ENCODE results near the gene CEP104. TPM values are rescaled to one million over a fixed set of nuclear protein-coding genes. Genes with fewer than 3 reads are reported as not detected.

The CEP104 gene
- total RNA-seq, 2 experiments from 2014 or later, result 33.6 to 35.5 TPM

DNA sequence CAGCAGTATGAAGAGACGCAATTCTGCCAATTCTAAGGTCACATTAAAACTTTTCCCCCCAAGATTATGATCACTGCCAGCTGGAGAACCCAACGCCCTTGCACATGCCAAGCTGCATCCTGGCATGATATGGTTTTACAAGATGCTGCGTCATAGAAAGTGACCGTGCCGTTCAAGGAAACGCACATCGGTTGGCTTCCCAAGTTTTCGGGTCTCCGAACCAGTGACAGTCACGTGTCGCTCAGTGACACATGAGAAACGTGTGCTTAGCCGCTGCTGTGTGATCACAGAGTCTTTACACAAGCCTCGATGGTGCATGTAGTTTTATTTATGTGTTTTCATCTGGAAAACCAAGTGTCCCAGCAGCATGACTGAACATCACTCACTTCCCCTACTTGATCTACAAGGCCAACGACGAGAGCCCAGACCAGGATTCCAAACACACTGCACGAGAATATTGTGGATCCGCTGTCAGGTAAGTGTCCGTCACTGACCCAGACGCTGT, 77.0 kb downstream of the CEP104 start:
- intact Hi-C loops (cut with DNase I, micrococcal nuclease), result loop anchor here in 1 of 2 experiments (10.0 kb wide), 1 partner anchor 1135 kb away; no protein-coding TSS in a partner anchor
- DNase-seq, result no peak
- no peak overlapping the region for H3K4me3 Mint-ChIP-seq
- no peaks in the 10 kb centered on the region for H3K27me3 Mint-ChIP-seq
- no peak for ATAC-seq
- H3K4me1 Mint-ChIP-seq, result peaks cover 3% of the 10 kb centered on the region
- ChIA-PET CTCF (no interaction called here), POLR2A (no interaction called here)
- peaks cover 35% of the 10 kb centered on the region for H3K36me3 Mint-ChIP-seq (ENCODE audit: low read depth)
- no peaks in the 10 kb centered on the region for H3K9me3 Mint-ChIP-seq (ENCODE audit: low read depth)
- H3K27ac Mint-ChIP-seq, result peak overlapping the region; percentile 32

DNA sequence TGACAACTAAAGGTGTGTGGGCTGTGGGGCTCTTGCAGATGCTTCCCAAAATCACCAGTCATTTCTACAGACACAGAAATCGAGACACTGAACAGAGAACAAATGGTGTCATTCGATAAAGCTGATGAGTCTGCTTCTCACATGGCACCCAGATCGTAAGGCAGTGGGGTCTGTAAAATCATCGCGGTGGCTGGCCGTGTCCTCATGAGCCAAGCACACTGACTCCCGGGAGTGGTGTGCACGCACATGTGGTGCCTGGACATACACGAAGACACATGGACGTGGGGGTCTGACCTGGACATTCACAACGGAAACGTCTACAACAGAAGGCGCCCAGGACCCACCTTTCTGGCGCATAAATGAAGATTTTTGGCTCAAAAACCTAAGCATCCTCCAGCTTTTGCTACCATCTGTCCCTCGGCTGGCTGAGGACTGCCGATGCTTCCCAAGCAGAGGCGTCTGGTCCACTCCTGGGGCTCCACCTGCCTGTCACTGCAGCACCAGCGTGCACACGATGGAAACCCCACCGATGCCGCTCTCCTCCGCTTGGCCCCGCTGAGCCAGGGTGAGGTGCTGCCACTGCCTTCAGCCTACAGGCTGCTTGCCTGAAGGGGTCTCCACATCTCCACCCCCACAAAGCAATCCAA, 77.6 kb downstream of the CEP104 start:
- ChIA-PET POLR2A (no interaction called here), CTCF (interaction anchor here (2.3 kb wide), 1 partner anchor 14 kb away, joined by 6 read pairs; no protein-coding TSS in a partner anchor)
- DNase-seq, result no peak
- ATAC-seq, result no peak
- intact Hi-C loops (cut with DNase I, micrococcal nuclease), result loop anchor here in 1 of 2 experiments (10.0 kb wide), 1 partner anchor 1135 kb away; no protein-coding TSS in a partner anchor
- H3K27me3 Mint-ChIP-seq, result no peaks in the 10 kb centered on the region
- H3K9me3 Mint-ChIP-seq (ENCODE audit: low read depth), result no peaks in the 10 kb centered on the region
- no peak overlapping the region for H3K27ac Mint-ChIP-seq
- peaks cover 32% of the 10 kb centered on the region for H3K36me3 Mint-ChIP-seq (ENCODE audit: low read depth)
- peaks cover 3% of the 10 kb centered on the region for H3K4me1 Mint-ChIP-seq
- H3K4me3 Mint-ChIP-seq, result no peak overlapping the region

DNA sequence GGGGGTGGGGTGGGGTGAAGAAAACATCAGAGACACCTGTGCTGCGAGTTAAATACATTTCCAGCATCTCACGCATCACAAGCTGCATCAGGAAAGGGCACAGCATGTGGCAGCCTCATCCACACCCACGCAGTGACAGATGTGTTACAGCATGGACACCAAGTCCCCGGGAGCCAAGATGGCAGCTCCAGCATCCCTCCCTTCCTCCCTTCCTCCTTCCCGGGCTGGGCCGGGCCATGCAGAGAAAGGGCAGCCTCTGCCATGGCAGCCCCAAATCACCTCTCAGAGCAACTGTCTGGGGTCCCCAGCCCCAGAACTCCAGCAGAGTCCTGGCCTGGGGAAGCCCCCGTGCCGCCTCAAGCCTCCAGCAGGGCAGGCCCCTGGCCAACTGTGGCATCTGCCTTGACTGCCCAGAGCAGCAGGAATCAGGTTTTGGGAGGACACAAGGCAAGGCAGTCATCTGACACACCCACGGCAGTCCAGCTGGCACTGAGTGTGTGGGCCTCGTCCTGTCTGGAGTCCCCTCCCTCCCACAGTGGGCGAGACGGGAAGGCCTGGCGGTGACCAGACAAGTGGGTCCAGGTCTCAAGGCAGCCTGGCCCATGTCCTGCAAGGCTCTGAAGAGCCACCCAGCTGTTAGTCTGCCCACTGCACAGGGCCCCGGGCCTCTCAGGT, 78.3 kb downstream of the CEP104 start:
- CTCF ChIA-PET, result interaction anchor here (1.1 to 2.3 kb wide), 3 partner anchors 7 to 17 kb away, joined by 3 to 6 read pairs (median 3); partner anchors contain the start of gene LRRC47
- H3K4me1 Mint-ChIP-seq, result peaks cover 3% of the 10 kb centered on the region
- intact Hi-C loops (cut with DNase I, micrococcal nuclease), result loop anchor here in 1 of 2 experiments (10.0 kb wide), 1 partner anchor 1134 kb away; no protein-coding TSS in a partner anchor

DNA sequence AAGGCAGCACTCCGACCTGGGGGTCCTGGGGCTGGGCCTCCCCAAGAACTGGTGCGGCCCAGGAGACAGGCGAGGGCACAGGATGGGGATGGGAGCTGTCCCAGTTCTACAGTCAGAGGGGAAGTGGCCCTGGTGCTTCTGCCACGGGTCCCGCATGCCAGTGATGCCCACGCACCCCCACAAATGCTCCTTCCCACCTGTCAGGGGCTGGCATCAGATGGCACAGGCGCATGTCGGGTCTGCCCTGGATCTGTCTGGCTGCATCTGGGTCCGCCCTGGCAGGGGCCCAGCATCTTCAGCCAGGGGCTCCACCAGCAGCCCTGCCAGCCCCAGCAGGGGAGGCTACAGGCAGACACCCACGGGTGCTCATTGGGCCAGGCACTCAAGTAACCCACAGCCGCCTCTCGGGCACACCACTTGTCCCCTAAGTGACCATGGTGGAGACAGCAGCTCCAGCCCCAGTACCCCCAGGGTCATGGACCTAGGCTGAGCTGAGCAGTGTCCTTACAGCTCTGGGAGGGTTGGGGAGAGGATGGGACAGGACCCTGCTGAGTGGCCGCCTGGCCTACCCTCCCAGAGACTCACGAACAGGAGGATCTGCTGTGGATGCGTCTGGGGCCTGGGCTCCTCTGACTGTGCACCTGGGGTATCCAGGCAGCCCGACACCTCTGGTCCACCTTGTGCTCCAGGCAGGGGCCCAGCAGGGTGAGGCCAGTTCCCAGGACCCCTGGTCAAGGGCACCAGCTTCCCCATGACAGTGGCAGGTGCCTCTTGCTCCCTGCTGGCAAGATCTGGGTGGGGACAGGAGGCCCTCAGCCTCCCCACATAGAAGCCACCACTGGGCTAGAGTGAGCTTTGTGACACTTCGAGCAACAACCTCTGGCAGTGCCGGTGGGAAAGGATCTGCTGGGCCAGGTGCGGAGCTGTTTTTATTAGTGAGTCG, 79.1 kb downstream of the CEP104 start:
- ChIA-PET CTCF (interaction anchor here (1.1 to 2.3 kb wide), 3 partner anchors 8 to 18 kb away, joined by 3 to 6 read pairs (median 3); partner anchors contain the start of gene LRRC47), POLR2A (no interaction called here)
- ATAC-seq, result no peak
- Mint-ChIP-seq H3K36me3 (ENCODE audit: low read depth) (peaks cover 24% of the 10 kb centered on the region), H3K4me3 (no peak overlapping the region), H3K4me1 (peaks cover 3% of the 10 kb centered on the region), H3K9me3 (ENCODE audit: low read depth) (no peaks in the 10 kb centered on the region), H3K27me3 (no peaks in the 10 kb centered on the region), H3K27ac (no peak overlapping the region)
- DNase-seq, result no peak
- intact Hi-C loops (cut with DNase I, micrococcal nuclease), result loop anchor here in 1 of 2 experiments (10.0 kb wide), 1 partner anchor 1133 kb away; no protein-coding TSS in a partner anchor

More for the DNA sequence above, 78.3 kb downstream of the CEP104 start:
- Mint-ChIP-seq H3K9me3 (ENCODE audit: low read depth) (no peaks in the 10 kb centered on the region), H3K36me3 (ENCODE audit: low read depth) (peaks cover 26% of the 10 kb centered on the region), H3K27ac (no peak overlapping the region), H3K4me3 (no peak overlapping the region), H3K27me3 (no peaks in the 10 kb centered on the region)
- POLR2A ChIA-PET, result no interaction called here
- DNase-seq (no peak), ATAC-seq (no peak)

DNA sequence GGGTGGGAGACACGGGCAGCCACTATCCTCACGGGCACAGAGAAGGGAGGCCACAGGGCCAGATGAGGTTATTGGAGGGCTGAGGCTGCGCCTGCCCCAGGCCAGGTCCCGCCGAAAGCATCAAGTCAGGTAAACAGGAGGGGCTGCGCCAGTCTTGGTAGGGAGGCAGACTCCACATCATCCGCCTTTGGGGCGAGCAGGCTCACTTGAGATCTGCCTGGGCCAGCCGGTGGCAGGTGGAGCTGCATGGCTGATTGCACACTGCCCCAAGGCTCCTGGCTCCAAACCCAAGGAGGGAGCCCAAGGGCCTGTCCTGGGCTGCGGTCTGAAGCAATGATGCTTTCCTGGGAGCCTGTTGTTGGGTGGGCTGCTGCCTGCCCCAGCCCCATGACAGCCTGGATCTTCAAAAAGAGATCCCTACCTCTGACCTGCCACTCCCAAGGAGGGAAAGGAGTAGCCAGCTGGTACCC, 79.9 kb downstream of the CEP104 start:
- Mint-ChIP-seq H3K27ac (no peak overlapping the region), H3K36me3 (ENCODE audit: low read depth) (peaks cover 19% of the 10 kb centered on the region), H3K4me1 (peaks cover 3% of the 10 kb centered on the region), H3K4me3 (no peak overlapping the region), H3K27me3 (no peaks in the 10 kb centered on the region), H3K9me3 (ENCODE audit: low read depth) (no peaks in the 10 kb centered on the region)
- ATAC-seq (no peak), DNase-seq (no peak)
- CTCF ChIA-PET, result interaction anchor here (1.1 to 2.3 kb wide), 3 partner anchors 9 to 19 kb away, joined by 3 to 6 read pairs (median 3); partner anchors contain the start of gene LRRC47
- POLR2A ChIA-PET, result no interaction called here
- intact Hi-C loops (cut with DNase I, micrococcal nuclease), result loop anchor here in 1 of 2 experiments (10.0 kb wide), 1 partner anchor 1132 kb away; no protein-coding TSS in a partner anchor

DNA sequence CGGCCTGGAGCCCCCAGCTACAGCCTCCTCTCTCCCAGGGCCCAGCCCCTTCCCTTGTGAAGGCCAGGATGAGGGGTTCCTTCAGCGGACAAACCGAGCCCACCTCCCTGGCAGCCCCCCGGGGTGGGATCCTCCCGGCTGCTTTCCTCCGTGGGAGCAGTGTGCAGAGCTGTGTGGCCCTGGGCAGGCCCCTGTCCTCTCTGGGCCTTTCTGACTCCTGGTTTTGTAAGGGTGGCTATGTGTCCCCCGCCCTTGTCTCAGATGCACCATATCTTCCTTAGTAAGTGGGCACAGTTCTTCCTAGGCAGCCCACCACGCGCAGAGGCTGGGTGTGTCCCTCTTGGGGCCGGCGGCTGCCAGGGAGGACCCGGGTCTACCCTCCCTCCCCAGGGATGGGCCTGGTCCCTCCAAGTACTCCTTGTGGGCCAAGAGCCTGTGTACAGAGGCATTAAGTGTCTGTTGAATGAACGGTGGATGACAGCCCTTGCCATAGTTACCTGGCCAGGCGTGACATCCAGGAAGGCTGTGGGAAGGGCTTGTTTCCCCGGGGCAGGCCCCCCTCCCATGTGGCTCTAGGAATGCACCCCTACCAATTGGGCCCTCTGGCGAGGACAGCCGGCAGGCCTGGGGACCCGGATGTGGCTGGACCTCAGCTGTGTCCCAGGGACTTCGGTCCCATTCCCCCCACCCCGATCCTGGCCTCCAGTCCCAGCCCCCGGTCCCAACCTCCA, 80.6 kb downstream of the CEP104 start:
- no peaks in the 10 kb centered on the region for H3K27me3 Mint-ChIP-seq
- DNase-seq (no peak), ATAC-seq (no peak)
- intact Hi-C loops (cut with DNase I, micrococcal nuclease), result loop anchor here in 1 of 2 experiments (1.0 to 10.0 kb wide), 3 partner anchors 20 to 1132 kb away; partner anchors contain the start of gene LRRC47
- H3K36me3 Mint-ChIP-seq (ENCODE audit: low read depth), result peaks cover 12% of the 10 kb centered on the region
- ChIA-PET CTCF (interaction anchor here (0.6 to 1.5 kb wide), 3 partner anchors 19 to 25 kb away, joined by 3 to 5 read pairs (median 4); partner anchors contain the start of gene LRRC47), POLR2A (no interaction called here)
- H3K27ac Mint-ChIP-seq, result no peak overlapping the region
- no peaks in the 10 kb centered on the region for H3K9me3 Mint-ChIP-seq (ENCODE audit: low read depth)
- H3K4me1 Mint-ChIP-seq, result peaks cover 7% of the 10 kb centered on the region
- no peak overlapping the region for H3K4me3 Mint-ChIP-seq

DNA sequence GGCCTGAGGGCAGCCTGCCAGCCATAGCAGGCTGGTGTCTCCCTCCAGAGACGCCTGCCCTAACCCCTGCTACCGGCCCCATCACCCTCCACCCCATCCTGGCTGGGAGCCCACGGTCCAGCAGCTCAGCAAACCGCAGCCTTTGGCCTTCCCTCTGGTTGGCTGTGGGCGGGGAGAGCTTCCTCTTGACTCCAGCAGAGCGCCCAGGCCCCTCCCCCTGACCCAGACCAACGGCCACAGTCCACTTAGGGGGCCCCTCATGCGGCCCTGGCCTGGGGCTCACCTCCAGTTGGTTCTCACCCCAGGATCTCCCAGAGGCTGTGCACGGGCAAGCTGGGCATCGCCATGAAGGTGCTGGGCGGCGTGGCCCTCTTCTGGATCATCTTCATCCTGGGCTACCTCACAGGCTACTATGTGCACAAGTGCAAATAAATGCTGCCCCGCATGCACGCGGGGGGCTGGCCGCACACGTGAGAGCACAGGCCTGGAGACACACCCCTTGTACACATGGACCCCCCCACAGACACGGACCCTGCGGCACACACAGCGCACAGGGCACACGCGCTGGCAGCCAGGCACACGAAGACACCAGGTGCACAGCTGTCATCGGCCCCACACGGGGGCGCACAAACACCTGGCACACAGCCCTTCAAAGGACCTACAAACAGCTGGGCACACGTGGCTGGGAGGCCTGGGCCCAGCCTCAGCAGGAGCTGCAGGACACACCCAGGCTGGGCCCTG, 81.4 kb downstream of the CEP104 start:
- Mint-ChIP-seq H3K27ac (no peak overlapping the region), H3K27me3 (no peaks in the 10 kb centered on the region), H3K4me1 (peaks cover 8% of the 10 kb centered on the region), H3K9me3 (ENCODE audit: low read depth) (no peaks in the 10 kb centered on the region), H3K36me3 (ENCODE audit: low read depth) (peaks cover 9% of the 10 kb centered on the region), H3K4me3 (no peak overlapping the region)
- CTCF ChIA-PET, result interaction anchor here (0.6 to 1.5 kb wide), 4 partner anchors 18 to 26 kb away, joined by 3 to 5 read pairs (median 4); partner anchors contain the start of gene LRRC47
- ATAC-seq (peak; percentile 46), DNase-seq (peak; percentile 76)
- intact Hi-C loops (cut with DNase I, micrococcal nuclease), result loop anchor here in 1 of 2 experiments (1.0 to 10.0 kb wide), 3 partner anchors 21 to 1131 kb away; partner anchors contain the start of gene LRRC47
- POLR2A ChIA-PET, result no interaction called here

DNA sequence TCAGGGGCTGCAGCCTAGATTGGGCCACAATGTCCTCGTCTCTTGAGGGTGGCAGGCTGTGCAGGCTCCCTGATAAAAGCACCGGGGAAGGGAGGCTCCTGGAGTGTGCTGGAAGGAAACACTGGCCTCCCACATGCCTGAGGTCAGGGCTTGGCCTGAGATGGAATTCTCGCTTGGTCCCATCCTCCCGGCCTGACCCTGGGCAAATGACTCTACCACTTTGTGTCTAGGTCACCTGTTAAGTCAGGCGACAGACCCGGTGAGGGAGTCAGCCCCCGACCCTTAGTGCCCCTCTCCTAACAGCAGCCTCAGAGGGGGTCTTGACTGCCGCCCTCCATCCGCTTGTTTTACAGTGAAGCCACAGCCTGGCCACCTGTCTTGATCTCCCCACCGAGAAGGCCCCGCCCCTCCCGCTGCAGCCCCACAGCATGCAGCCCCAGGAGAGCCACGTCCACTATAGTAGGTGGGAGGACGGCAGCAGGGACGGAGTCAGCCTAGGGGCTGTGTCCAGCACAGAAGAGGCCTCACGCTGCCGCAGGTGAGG, 82.0 kb downstream of the CEP104 start:
- peaks cover 10% of the 10 kb centered on the region for H3K4me1 Mint-ChIP-seq
- ChIA-PET POLR2A (no interaction called here), CTCF (interaction anchor here (1.5 kb wide), 2 partner anchors 21 to 26 kb away, joined by 4 to 5 read pairs; partner anchors contain the start of gene LRRC47)
- ATAC-seq (no peak), DNase-seq (no peak)
- H3K9me3 Mint-ChIP-seq (ENCODE audit: low read depth), result no peaks in the 10 kb centered on the region
- H3K27ac Mint-ChIP-seq, result no peak overlapping the region
- intact Hi-C loops (cut with DNase I, micrococcal nuclease), result loop anchor here in 1 of 2 experiments (5.0 to 10.0 kb wide), 2 partner anchors 1130 to 1188 kb away; partner anchors contain the start of gene PRXL2B
- H3K4me3 Mint-ChIP-seq, result no peak overlapping the region
- H3K27me3 Mint-ChIP-seq, result no peaks in the 10 kb centered on the region
- peaks cover 4% of the 10 kb centered on the region for H3K36me3 Mint-ChIP-seq (ENCODE audit: low read depth)

DNA sequence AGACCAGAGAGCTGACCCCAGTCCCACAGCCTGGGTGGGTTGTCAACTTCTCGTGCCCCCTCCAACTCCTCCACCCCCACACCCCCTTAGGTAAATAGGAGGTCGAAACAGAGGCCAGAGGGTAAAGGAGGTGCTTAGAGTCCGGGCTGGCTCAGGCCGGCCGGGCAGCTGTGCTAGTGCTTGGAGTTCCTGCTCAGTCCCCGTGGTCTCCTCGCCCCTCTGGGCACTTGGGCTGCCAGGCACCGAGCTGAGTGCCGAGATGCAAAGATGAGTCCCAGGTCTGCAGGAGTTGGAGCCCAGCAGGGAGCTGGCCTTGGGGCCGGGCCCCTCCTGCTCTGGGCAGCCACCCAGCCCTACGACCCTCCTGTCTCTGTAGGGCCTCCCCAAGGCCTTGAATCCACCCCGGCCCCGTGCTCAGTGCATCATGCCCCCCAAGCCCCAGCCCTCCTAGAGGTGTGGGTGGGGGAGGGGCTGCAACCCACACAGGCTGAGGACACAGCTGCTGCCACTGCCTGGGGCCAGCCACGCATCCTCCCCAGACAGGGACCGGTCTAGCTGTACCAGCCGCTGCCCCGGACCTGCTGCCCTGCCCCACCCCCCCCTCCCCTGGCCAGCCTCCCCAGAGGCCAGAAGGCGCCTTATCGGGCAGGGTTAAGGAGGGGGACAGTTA, 82.6 kb downstream of the CEP104 start:
- CTCF ChIA-PET, result interaction anchor here (1.1 kb wide), 1 partner anchor 47 kb away, joined by 3 read pairs; no protein-coding TSS in a partner anchor

More for the DNA sequence above, 82.6 kb downstream of the CEP104 start:
- intact Hi-C loops (cut with DNase I, micrococcal nuclease), result loop anchor here in 1 of 2 experiments (5.0 to 10.0 kb wide), 2 partner anchors 1130 to 1187 kb away; partner anchors contain the start of gene PRXL2B
- DNase-seq (no peak), ATAC-seq (no peak)
- Mint-ChIP-seq H3K9me3 (ENCODE audit: low read depth) (no peaks in the 10 kb centered on the region), H3K4me3 (no peak overlapping the region), H3K4me1 (peaks cover 10% of the 10 kb centered on the region), H3K27me3 (no peaks in the 10 kb centered on the region), H3K36me3 (ENCODE audit: low read depth) (no peaks in the 10 kb centered on the region), H3K27ac (no peak overlapping the region)
- POLR2A ChIA-PET, result interaction anchor here (1.3 kb wide), 1 partner anchor 22 kb away, joined by 4 read pairs; the partner anchor contains the start of gene LRRC47

Measured in activated CD4-positive, alpha-beta T cell treated with anti-CD3 and anti-CD28 coated beads for 36 hours (primary cell).